Measurements from ENCODE around the gene SFXN5. TPM values are rescaled to one million over a fixed set of nuclear protein-coding genes. Genes with fewer than 3 reads are reported as not detected.

The SFXN5 gene
- total RNA-seq, 1 donor from 2014 or later = 20.2 TPM

DNA sequence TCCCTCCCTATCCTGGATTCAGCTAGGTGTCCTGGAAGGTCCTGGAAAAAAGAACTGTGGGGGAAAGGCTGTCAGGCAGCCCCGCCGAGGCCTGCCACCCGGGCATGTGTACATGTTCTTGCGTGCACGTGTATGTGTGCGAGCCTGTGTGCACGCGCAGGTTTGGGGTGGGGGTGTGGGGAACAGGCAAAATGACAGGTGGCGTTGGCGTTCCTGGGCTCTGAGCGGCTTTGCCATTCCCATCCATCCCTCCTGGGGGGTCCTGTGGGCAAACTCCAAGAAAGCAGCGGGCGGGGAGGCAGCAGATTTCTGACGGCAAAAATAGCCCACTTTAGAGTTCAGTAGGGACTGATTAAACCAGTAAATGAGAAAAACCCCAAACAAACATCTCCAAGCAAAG lies 118.6 kb downstream of the SFXN5 start:
- peaks cover 4% of the 10 kb centered on the region for H3K4me1 Mint-ChIP-seq
- H3K9me3 Mint-ChIP-seq = no peaks in the 10 kb centered on the region
- H3K27me3 Mint-ChIP-seq (ENCODE audit: low read depth) = no peaks in the 10 kb centered on the region
- no peak for TF ChIP-seq CTCF (IDR thresholded peaks at IDR 0.05; ENCODE audit: unreplicated experiment)
- no peaks in the 10 kb centered on the region for H3K36me3 Mint-ChIP-seq
- H3K4me3 Mint-ChIP-seq = no peak overlapping the region
- H3K27ac Mint-ChIP-seq = no peak overlapping the region
- no peak for DNase-seq (ENCODE audit: low spot score in 2 of 2, unreplicated experiment in 2 of 2)

GRCh38 chr2:72952110-72952823 lies 119.2 kb downstream of the SFXN5 start:
- DNase-seq (ENCODE audit: low spot score in 2 of 2, unreplicated experiment in 2 of 2) = no peak
- Mint-ChIP-seq H3K4me1 (peaks cover 4% of the 10 kb centered on the region), H3K4me3 (no peak overlapping the region), H3K27me3 (ENCODE audit: low read depth) (no peaks in the 10 kb centered on the region), H3K9me3 (no peaks in the 10 kb centered on the region), H3K27ac (no peak overlapping the region), H3K36me3 (no peaks in the 10 kb centered on the region)
- TF ChIP-seq CTCF (IDR thresholded peaks at IDR 0.05; ENCODE audit: unreplicated experiment) = no peak

GRCh38 chr2:72951303-72952095 lies 120.0 kb downstream of the SFXN5 start:
- Mint-ChIP-seq H3K4me3 (no peak overlapping the region), H3K9me3 (no peaks in the 10 kb centered on the region), H3K4me1 (peaks cover 4% of the 10 kb centered on the region), H3K27ac (no peak overlapping the region), H3K36me3 (no peaks in the 10 kb centered on the region), H3K27me3 (ENCODE audit: low read depth) (no peaks in the 10 kb centered on the region)
- TF ChIP-seq CTCF (IDR thresholded peaks at IDR 0.05; ENCODE audit: unreplicated experiment) = no peak
- DNase-seq (ENCODE audit: low spot score in 2 of 2, unreplicated experiment in 2 of 2) = no peak

DNA sequence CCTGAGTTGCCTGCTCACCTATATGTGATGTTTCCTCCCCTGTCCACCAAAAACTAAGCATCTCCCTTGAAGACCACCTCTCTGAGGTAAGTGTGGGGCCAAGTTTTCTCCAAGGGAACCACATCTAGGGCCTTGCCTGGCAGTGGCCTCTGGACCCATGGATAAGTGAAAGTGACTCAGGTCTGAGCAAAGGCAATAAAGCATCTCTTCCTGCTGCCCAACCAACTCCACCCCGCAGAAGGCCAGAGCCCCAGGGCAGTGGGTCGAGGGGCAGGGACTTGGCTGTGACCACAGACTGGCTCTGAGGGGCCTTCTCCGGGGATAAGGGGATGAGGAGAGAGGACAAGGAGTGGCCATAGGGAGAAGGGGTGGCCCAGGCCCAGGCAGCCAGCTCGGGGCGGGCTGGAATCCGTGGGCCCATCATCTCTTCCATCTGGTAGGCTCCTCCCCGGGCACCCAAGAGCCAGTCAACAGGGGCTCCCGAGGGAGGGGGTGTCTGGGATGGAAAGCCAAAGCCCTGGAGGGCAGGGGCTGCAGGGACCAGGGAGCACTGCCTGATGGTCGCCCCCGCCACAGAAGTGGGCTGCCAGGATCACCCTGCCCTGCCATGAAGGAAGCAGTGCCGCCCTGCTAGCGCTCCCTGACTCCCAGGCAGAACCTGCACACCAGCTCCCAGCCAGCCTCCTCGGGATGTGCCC lies 120.8 kb downstream of the SFXN5 start:
- no peak for DNase-seq (ENCODE audit: low spot score in 2 of 2, unreplicated experiment in 2 of 2)
- peaks cover 4% of the 10 kb centered on the region for H3K4me1 Mint-ChIP-seq
- H3K36me3 Mint-ChIP-seq = no peaks in the 10 kb centered on the region
- no peak for TF ChIP-seq CTCF (IDR thresholded peaks at IDR 0.05; ENCODE audit: unreplicated experiment)
- H3K27ac Mint-ChIP-seq = no peak overlapping the region
- H3K4me3 Mint-ChIP-seq = no peak overlapping the region
- H3K27me3 Mint-ChIP-seq (ENCODE audit: low read depth) = no peaks in the 10 kb centered on the region
- H3K9me3 Mint-ChIP-seq = no peaks in the 10 kb centered on the region

DNA sequence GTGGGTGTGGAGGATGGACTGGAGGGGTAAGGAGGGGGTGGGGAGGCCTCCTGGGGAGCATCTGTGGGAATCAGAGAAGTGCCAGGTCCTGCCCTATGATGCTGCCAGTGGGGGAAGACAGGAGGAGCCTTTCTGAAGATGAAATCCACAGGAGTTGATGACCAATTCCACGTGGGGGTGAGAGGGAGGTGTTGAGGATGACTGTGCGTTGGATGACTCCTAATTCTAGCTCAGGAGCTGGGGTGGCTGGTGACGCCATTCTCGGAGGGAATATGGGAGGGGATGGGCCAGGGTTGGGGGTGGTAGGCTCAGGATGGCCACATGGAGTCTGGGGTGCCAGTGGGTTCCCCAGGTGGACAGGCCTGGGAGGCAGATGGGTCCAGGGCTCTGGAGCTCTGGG lies 121.9 kb downstream of the SFXN5 start:
- no peaks in the 10 kb centered on the region for H3K9me3 Mint-ChIP-seq
- no peaks in the 10 kb centered on the region for H3K36me3 Mint-ChIP-seq
- no peak for DNase-seq (ENCODE audit: low spot score in 2 of 2, unreplicated experiment in 2 of 2)
- H3K4me3 Mint-ChIP-seq = no peak overlapping the region
- no peaks in the 10 kb centered on the region for H3K27me3 Mint-ChIP-seq (ENCODE audit: low read depth)
- TF ChIP-seq CTCF (IDR thresholded peaks at IDR 0.05; ENCODE audit: unreplicated experiment) = no peak
- H3K4me1 Mint-ChIP-seq = peaks cover 4% of the 10 kb centered on the region
- H3K27ac Mint-ChIP-seq = no peak overlapping the region
